ENCODE data around the gene IPO13. TPM values are rescaled to one million over a fixed set of nuclear protein-coding genes. Genes with fewer than 3 reads are reported as not detected.

The IPO13 gene
- total RNA-seq, 1 donor from 2014 or later = 53.2 TPM

DNA sequence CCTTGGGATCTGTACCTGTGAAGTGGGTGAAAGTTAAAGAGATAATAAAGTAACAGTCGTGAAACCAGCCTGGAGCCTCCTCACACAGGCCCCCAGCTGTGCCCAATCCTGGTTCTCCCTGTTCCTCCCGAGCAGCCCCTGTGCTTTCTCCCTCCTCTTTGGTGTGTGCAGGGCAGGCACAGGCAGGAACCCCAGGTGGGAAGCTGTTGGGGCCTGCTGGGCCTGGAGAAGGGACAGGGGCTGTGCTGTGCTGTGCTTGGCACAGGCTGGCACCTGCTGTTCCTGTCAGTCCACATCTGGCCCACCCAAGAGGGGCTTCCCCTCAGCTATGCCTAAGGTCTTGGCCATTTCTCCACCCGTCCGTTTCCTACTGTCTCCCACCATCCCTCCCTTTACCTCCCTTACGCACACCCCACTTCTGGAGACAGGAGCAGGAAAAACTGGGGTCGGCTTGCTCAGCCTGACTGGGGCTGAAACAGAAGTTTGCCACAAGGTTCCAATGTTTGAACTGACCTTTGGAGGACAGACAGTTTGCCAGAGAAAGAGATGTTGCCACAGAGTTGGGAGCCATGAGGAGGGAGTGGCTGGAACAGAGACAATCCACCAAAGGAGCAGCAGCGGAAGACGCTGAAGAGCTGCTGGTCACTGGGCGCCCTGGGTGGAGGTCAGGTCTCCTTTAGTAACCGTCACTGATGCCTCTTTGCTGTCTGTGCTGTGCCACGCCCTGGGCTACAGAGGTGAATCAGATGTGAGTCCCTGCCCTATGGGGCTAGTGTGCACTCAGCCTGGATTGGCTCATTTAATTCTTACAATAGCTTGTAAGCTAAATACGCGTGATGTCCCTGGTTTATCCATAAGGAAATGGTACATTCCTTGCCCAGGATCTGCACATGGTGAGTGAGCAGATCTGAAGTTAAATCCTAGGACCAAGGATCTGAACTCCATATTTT, 31.9 kb upstream of the IPO13 start:
- Mint-ChIP-seq H3K27ac (ENCODE audit: unreplicated experiment) (peak overlapping the region; percentile 3), H3K4me1 (ENCODE audit: low read depth, unreplicated experiment) (peaks cover 6% of the 10 kb centered on the region), H3K9me3 (ENCODE audit: unreplicated experiment) (peaks cover 2% of the 10 kb centered on the region), H3K36me3 (ENCODE audit: unreplicated experiment) (no peaks in the 10 kb centered on the region), H3K27me3 (ENCODE audit: unreplicated experiment) (peaks cover 3% of the 10 kb centered on the region), H3K4me3 (ENCODE audit: unreplicated experiment) (no peak overlapping the region)
- TF ChIP-seq, protein P1, sequence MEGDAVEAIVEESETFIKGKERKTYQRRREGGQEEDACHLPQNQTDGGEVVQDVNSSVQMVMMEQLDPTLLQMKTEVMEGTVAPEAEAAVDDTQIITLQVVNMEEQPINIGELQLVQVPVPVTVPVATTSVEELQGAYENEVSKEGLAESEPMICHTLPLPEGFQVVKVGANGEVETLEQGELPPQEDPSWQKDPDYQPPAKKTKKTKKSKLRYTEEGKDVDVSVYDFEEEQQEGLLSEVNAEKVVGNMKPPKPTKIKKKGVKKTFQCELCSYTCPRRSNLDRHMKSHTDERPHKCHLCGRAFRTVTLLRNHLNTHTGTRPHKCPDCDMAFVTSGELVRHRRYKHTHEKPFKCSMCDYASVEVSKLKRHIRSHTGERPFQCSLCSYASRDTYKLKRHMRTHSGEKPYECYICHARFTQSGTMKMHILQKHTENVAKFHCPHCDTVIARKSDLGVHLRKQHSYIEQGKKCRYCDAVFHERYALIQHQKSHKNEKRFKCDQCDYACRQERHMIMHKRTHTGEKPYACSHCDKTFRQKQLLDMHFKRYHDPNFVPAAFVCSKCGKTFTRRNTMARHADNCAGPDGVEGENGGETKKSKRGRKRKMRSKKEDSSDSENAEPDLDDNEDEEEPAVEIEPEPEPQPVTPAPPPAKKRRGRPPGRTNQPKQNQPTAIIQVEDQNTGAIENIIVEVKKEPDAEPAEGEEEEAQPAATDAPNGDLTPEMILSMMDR (IDR thresholded peaks at IDR 0.05; ENCODE audit: partially characterized antibody, unreplicated experiment) = no peak
- DNase-seq = no peak

DNA sequence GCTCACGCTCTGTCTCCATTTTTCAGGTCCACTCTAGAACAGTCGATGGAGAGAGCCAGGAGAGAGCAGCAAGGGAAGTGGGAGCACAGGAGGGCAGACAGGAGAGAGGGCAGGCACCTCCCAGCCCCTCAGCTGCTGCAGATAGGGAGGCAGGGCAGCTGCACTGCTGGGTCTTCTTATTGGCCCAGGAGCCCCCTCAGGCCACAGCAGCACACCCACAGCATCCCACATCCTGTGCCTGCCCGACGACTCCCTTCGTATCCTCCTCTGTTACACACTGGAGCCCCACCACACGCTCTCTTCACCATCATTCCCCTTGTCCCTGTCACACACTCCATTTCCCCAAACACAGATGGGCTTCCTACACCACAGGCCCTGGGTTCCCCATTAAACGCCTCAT, 26.8 kb upstream of the IPO13 start:
- peaks cover 3% of the 10 kb centered on the region for H3K4me1 Mint-ChIP-seq (ENCODE audit: low read depth, unreplicated experiment)
- TF ChIP-seq, protein P1 (IDR thresholded peaks at IDR 0.05; ENCODE audit: partially characterized antibody, unreplicated experiment) = no peak
- no peak overlapping the region for H3K4me3 Mint-ChIP-seq (ENCODE audit: unreplicated experiment)
- H3K27ac Mint-ChIP-seq (ENCODE audit: unreplicated experiment) = no peak overlapping the region
- H3K36me3 Mint-ChIP-seq (ENCODE audit: unreplicated experiment) = peaks cover 4% of the 10 kb centered on the region
- H3K9me3 Mint-ChIP-seq (ENCODE audit: unreplicated experiment) = peaks cover 7% of the 10 kb centered on the region
- peaks cover 8% of the 10 kb centered on the region for H3K27me3 Mint-ChIP-seq (ENCODE audit: unreplicated experiment)
- DNase-seq = no peak

GRCh38 chr1:43921022-43921421, 25.7 kb upstream of the IPO13 start:
- no peak overlapping the region for H3K27ac Mint-ChIP-seq (ENCODE audit: unreplicated experiment)
- H3K27me3 Mint-ChIP-seq (ENCODE audit: unreplicated experiment) = peaks cover 5% of the 10 kb centered on the region
- no peak overlapping the region for H3K4me3 Mint-ChIP-seq (ENCODE audit: unreplicated experiment)
- peaks cover 7% of the 10 kb centered on the region for H3K9me3 Mint-ChIP-seq (ENCODE audit: unreplicated experiment)
- peaks cover 4% of the 10 kb centered on the region for H3K36me3 Mint-ChIP-seq (ENCODE audit: unreplicated experiment)
- H3K4me1 Mint-ChIP-seq (ENCODE audit: low read depth, unreplicated experiment) = no peaks in the 10 kb centered on the region
- TF ChIP-seq, protein P1 (IDR thresholded peaks at IDR 0.05; ENCODE audit: partially characterized antibody, unreplicated experiment) = no peak
- DNase-seq = no peak

DNA sequence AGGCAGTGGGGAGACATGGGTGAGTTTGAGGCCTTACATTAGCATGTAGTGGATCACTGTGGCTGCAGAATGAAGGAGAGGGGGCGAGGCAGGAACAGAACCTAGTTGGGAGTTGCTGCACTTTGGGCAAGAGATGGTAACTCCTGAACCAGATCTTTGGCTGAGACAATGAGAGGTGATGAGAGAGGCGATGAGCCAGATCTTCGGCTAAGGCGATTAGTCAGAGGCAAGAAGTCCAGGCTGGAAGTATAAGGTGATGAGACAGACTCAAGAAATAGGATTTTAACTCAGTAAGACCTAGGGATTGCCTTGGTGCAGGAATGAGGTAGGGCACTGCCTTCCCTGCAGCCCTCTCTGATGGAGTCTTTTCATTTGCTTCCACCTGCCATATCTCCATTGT, 22.2 kb upstream of the IPO13 start:
- no peak overlapping the region for H3K4me3 Mint-ChIP-seq (ENCODE audit: unreplicated experiment)
- H3K27ac Mint-ChIP-seq (ENCODE audit: unreplicated experiment) = no peak overlapping the region
- H3K27me3 Mint-ChIP-seq (ENCODE audit: unreplicated experiment) = peaks cover 5% of the 10 kb centered on the region
- TF ChIP-seq, protein P1 (IDR thresholded peaks at IDR 0.05; ENCODE audit: partially characterized antibody, unreplicated experiment) = no peak
- H3K9me3 Mint-ChIP-seq (ENCODE audit: unreplicated experiment) = peaks cover 7% of the 10 kb centered on the region
- no peaks in the 10 kb centered on the region for H3K4me1 Mint-ChIP-seq (ENCODE audit: low read depth, unreplicated experiment)
- DNase-seq = no peak
- H3K36me3 Mint-ChIP-seq (ENCODE audit: unreplicated experiment) = peaks cover 4% of the 10 kb centered on the region

DNA sequence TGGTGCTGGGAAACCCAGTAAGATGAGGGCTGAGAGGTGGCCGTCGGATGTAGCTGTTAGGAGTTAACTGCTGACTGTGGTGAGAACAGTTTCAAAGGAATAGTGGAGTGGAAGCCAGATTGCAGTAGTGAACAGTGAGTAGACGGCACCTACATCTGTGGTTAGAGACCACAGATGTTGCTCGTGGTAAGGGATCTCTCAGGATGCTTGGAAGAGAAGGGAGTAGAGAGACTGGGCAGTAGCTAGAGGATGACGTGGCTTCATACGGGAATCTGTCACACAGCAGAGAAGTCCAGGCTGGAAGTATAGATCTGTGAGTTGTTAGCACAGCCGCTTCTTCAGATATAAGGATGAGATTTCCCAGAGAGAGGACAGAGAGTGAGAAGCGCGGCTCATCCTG, 20.9 kb upstream of the IPO13 start:
- peaks cover 5% of the 10 kb centered on the region for H3K27me3 Mint-ChIP-seq (ENCODE audit: unreplicated experiment)
- H3K36me3 Mint-ChIP-seq (ENCODE audit: unreplicated experiment) = peaks cover 4% of the 10 kb centered on the region
- TF ChIP-seq, protein P1 (IDR thresholded peaks at IDR 0.05; ENCODE audit: partially characterized antibody, unreplicated experiment) = no peak
- peaks cover 7% of the 10 kb centered on the region for H3K9me3 Mint-ChIP-seq (ENCODE audit: unreplicated experiment)
- no peak overlapping the region for H3K27ac Mint-ChIP-seq (ENCODE audit: unreplicated experiment)
- DNase-seq = no peak
- H3K4me3 Mint-ChIP-seq (ENCODE audit: unreplicated experiment) = no peak overlapping the region
- no peaks in the 10 kb centered on the region for H3K4me1 Mint-ChIP-seq (ENCODE audit: low read depth, unreplicated experiment)
